HTR-8/SVneo (cell line): ENCODE results near the gene GALNT13.

Experiments
- DNase-seq: peaks from one replicate; pipeline ENCODE4 v3.0.0; 2011; ENCODE audit warnings: low spot score, mixed read lengths; ENCODE audit not compliant: insufficient read length
- FAIRE-seq: peaks from 2 replicates; lab custom pipeline; 2011; peaks lifted over from hg19 to GRCh38; lab: Jason Lieb, UNC

GALNT13 gene

DNA sequence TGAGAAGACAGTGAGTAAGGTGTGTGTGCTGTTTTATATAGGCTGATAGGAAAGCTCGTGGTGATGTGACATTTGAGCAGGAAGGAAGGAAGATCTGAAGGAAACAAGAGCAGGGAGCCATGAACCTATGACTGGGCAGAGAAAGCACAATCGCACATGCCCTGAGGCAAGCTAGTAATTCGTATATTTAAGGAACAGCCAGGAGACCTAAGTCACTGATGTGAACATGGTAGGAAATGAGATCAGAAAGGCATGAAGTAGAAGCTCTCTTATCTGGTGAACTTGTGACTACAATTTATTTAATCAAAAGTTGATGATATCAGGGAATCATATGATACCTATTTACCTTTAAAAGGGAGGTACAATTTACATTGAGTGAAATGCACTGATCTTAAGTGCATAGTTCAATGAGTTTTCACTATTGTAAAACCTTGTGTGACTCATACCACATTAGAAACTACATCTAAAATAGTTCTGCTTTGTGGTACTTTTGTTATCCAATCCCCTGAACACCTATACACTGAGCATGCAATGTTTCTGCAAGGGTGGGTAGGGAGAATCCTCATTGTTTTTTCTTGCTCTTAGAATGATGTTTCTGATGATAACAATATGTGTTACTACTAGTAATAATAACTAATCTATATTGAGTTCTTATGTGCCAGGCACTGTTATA, 67.5 kb downstream of the GALNT13 start:
- no peak for DNase-seq

DNA sequence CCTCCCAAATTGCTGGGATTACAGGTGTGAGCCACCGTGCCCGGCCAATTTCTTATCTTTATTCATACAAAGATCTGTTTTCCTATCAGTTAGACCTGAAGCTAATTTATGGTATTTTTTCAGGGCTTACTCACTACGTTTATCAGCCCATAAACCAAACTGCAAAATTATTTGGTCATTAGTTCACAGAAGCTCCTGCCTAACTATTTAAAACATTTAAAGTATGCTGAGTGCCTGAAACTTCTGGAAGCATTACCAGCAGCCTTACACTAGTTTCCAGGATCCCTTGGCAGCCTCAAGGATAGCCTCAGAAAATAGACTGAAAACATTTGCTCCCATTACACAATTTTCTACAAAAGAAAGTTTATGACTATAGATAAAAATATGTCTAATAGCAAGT, 68.8 kb downstream of the GALNT13 start:
- FAIRE-seq (no peak), DNase-seq (no peak)

More for the DNA sequence above, 67.5 kb downstream of the GALNT13 start:
- no peak for FAIRE-seq

DNA sequence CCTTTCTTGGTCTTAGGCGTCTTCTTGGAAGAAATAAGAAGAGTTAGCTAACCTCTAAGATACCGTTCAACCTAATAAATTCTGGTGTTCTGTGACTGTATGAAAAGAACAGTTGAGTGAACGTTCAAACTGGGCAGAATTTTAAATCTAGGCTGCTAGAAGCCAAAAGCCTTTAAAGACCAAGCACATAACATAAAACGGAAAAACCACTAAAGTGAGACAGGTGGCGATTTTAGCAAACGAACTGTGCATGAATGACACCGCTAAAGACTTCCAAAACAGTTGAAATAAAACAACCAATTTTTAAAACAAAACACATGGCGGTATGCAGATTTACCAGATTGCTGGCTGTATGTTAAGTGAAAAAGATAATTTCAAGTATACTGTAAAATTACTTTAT, 73.1 kb downstream of the GALNT13 start:
- FAIRE-seq (no peak), DNase-seq (no peak)

DNA sequence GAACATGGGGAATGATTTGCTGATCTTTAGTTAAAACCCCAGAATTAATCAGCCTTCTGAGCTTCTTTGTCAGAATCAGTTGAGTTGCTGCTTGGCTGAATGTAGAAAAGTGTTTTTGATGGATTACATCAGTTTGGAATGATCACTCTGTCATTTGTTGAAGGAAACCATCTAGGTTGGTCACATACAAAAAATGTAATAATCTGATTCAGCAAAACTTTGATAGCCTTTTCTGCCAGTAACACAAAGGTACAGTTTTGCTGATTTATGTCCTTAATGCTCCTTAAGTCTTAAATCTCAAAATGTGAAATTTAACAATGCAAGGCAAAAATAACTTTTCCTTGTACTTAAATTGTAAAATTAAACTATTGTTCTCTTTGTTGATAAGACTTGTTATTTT, 74.3 kb downstream of the GALNT13 start:
- no peak for DNase-seq
- no peak for FAIRE-seq

DNA sequence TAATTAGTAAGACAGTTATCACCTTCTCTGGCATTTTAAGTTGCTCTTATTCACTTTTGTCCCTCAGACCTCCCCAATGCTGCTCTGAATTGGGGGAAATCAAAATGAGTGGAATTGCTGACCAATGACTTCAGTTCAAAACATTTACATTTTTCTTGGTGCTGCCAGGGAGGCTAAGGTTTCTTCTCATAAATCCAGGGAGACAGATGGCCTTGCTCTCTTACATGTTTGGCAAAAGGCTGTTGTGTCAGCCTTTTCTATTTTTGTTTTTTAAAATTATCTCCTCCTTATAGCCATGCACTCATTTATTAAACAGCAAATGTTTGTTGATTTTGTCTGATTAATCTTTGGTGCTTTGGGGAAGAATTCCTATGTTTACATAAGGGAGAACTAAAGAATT, 82.0 kb downstream of the GALNT13 start:
- FAIRE-seq (no peak), DNase-seq (no peak)

DNA sequence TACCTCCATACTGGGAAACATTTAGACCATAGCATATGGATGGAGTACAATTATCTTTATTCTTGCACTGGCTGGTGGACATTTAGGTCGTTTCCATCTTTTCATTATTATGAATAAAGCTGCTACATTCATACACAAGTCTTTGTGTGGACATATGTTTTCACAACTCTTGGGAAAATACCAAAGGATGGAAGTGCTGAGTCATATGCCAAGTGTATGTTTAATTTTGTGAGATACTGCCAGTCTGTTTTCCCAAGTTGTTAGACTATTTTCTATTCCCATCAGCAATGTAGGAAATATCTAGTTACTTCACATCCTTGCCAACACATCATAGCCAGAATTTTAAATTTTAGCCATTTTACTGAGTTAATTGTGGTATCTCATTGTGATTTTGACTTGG, 91.5 kb downstream of the GALNT13 start:
- DNase-seq (no peak), FAIRE-seq (no peak)

DNA sequence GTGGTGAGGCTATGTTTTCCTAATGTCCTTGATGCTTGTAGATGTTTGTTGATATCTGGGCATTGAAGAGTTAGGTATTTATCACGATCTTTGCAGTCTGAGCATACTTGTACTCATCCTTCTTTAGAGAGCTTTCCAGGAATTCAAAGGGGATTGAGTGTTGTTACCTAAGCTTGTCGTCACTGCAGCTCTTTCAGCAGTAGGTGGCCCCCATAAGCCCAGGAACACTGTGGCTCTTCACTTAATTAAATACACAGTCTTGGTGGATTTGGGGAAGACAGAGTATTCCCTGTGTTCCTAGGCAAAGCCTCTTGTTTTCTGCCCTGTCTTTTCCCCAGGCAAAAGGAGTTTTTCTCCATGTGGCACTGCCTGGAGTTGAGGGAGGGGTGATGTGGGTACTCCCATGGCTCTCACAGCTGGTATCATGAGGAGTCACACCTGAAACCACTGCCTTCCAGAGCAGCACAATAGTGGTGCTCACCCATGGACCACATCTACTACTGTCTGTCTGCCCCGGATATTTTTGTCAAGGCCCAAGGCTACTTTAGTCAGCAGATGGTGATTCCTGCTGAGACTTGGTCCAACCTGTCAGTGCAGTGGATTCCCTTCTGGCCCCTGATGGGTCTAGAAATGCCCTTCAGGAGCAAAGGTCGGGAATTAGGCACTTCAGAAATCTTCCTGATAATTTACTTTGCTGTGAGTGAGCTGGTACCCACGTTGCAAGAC, 95.7 kb downstream of the GALNT13 start:
- FAIRE-seq (no peak), DNase-seq (no peak)

DNA sequence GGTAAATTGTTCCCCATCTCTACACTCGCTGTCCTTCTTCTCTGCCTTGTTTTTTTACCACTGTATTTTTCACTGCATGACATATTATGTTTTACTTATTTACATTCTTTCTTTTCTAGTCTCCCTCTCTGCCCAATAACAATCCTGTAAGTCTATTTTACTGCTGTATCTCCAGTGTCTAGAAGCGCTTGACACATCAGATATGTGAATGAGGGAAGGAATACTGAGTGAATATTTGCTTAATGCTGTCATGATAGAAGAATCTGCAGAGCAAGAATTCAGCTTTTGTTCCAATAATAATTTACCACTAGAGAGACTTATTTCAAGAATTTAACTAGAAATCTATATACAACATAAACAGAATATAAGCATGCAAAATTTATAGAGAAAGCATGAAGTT, 99.5 kb downstream of the GALNT13 start:
- FAIRE-seq (no peak), DNase-seq (no peak)

DNA sequence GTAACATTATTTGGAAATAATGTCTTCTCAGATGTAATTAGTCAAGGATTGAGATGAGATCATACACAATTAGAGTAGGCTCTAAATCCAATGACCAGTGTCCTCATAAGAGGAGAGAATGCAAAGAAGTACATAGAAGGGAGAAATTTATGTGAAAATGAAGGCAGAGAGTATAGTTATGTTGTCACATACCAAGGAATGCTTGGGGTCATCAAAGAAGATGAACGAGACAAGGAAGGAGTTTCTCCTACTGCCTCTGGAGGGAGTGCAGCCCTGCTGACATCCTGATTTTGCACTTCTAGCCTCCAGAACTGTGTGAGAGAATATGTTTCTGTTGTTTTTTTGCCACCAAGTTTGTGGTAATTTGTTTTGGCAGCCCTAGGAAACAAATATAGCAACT, 100.1 kb downstream of the GALNT13 start:
- FAIRE-seq = no peak
- DNase-seq = no peak

DNA sequence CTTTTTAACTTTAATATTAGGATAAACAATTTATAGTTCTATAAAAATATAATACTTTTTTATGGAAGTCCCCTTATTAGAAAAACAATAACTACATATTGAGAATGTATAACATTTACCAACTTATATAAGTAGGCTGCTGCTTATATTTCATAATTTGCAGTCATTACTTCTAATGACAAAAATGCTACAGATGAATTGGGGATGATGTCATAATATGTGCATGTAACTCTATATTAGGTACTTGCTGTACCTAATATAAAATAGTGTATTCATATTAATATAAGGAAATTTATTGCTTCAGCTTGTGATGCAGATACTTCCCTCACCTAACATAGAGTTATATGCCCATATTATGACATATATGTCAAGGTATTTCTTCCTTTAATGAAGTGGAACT, 100.7 kb downstream of the GALNT13 start:
- no peak for FAIRE-seq
- DNase-seq = no peak

DNA sequence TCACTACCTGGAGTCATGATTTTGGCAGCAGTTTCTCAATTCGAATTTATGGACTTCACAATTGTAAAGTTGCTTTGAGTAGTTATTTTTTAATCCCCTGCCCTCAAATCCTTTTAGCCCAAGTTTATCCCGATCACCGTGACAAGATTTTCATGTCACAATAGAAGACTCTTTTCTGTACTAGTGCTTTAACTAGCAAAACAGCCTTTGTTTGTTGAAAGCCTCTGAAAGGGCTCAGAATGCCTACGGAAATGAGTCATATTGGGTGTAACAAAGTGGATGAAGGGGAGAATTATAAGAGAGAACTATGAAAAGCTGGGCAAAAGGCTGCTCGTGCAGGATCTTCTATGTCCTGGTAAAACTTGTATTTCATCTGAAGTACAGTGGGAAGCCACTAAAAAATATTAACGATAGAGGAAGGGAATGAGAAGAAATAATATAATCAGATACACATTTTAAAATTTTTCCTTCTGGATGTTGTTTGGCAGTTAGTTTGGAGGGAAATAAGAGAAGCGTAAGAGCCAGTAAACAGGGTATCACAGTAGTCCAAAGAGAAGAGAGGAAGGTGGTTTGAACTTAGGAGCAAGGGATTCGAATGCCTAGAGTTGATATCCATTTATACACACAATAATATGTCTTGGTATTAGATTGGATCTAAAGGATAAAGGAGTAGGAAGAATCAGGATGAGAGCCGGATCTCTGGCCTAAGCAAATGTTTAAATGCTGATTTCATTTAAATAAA, 114.9 kb downstream of the GALNT13 start:
- FAIRE-seq (no peak), DNase-seq (peak; percentile 5)

DNA sequence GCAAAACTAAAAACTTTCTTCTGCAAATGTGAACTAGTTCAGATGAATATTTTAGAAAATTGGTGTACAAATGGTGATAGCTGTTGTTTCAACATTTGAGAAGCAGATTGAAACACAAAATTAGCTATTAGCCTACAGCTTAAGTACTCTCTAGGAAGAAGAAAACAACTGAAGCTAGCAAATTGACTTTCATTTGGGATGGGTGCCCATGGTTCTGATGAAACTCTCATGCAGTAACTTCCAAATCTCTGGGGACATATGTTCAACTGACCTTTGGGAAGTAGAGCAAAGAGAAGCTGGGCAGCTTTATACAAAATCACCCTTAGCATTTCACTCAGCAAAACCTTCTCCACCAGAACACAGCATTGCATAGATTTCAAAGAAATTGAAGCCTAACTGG, 119.0 kb downstream of the GALNT13 start:
- FAIRE-seq (no peak), DNase-seq (no peak)

DNA sequence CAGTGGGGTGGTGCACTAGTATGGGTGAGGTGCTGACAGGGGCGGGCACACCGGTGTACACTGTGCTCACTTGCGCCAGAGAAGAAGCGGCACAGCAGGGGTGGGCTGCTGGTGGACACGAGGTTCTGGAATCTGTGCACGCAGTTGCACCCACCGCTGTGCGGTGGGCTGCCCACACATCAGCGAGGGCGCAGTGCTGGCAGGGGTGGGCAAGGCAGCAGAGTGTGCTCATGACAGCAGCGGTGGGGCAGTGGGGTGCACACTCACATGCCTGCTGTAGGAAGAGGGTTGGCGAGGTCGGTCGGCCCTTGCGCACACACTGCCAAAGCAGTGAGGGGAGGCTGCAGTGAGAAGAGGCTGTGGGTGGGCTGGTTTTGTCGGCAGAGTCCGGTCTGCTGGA, 141.8 kb downstream of the GALNT13 start:
- FAIRE-seq = no peak

DNA sequence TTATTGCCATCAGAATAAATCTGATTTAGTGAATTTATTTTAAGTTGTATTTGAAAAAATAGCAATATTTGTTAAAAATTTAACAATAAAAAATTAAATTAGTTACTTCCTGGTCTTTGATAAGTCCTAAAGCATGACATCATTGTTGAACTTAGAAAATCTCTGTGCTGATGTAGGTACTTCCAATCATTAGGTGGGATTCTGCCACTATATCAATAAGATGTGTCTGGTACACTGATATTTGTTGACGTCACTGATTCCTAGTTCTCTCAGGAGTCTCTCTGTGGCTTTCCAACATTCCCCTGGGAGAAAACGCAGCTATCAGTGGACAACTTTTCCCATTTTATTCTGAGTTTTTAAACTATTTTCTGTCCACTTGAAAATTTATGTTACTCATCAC, 143.5 kb downstream of the GALNT13 start:
- FAIRE-seq (no peak), DNase-seq (no peak)

More for the DNA sequence above, 141.8 kb downstream of the GALNT13 start:
- no peak for DNase-seq

DNA sequence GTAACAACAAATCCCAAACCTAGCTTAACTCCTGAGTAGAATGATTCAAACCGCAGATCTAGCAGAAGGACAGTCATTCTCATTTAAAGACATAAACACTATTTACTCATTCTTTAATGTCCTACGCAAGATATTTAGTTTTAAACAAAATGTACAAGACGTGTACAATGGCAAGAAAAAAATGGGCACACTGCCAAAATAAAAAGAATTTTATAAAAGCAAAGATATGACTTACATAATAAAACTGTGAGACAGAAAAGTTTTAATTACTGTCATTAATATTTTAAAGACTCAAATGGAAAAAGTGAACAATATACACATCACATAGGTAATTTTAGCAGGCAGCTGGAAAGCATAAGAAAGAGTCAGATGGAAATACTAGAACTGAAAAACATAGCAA, 157.8 kb downstream of the GALNT13 start:
- no peak for DNase-seq
- no peak for FAIRE-seq

DNA sequence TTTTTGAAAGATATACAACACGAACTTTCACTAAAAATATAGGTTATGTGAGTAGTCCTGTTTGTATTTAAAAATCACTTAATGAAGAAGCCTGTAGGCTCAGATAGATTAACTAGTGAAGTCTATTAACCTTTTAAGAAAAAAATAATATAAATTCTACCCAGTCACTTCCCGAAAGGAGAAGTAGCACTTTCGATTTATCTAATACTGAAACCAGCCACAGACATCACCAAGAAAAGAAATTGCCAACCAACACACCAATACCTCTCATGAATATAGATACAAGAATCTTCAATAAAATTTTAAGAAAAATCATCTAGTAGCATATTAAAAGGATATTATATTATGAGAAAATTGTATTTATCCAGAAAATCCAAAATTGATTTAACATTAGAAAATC, 160.5 kb downstream of the GALNT13 start:
- FAIRE-seq = no peak
- no peak for DNase-seq

DNA sequence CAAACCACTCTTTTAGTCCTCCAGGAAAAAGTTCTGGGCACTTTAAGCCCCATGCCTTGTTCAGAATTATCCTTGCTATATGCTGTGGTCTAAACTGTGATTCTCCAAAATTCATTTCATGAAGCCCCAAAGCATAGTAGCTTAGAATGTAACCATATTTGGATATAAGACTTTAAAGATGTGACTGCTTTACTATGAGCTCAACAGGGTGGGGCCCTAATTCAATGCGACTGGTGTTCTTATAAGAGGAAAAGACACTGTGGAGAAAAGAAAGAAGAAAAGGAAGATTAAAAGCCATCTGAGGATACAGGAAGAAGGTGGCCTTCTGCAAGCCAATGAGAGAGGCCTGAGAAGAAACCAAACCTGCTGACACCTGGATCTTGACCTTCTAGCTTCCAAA, 174.8 kb downstream of the GALNT13 start:
- FAIRE-seq (no peak), DNase-seq (no peak)

DNA sequence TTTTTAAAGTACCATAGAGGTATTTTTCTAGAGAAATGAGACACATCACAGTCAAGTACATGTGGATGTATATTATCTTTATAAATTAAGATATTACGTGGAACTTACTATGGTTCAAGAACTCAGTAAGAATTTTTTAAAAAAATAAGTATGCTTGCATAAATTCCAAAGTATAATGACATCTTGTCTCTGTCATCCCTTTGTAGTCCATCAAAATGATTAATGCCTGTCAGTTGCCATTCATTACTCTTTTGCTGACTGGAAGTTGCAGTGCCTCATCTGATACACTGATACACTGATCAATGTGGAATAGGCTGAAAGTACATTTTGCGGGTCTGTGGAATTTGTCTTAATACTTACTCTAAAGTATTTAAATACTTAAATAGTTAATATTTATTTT, 177.2 kb downstream of the GALNT13 start:
- FAIRE-seq (no peak), DNase-seq (no peak)

DNA sequence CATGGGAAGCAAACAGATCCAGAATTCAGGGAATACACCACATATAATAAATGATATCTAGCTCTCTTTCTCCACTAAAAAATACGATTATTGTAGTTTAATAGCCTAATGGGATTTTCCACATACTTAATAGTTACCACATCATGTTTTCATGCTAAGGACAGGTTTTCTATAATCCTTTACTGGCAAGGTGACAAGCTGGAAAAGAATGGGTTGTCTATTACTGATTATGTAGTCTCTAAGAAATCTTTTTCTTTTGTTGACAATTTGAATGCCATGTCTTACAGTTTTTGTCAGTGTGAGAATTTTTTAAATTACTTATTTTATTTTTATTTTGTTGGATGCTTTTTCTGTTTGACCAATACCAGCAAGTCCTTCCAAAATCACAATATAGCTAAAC, 177.8 kb downstream of the GALNT13 start:
- no peak for DNase-seq
- no peak for FAIRE-seq

DNA sequence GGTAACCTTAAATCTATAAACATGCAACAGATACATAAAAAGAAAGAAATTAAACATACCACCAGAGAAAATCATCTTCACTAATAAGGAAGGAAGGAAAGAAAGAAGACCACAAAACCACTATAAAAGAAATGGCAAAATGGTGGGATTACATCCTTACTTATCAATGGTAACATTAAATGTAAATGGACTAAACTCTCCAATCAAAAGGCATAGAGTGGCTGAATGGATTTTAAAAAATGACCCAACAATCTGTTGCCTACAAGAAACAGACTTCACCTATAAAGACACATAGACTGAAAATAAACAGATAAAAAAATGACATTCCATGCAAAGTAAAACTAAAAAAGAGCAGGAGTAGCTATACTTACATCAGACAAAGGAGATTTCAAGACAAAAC, 195.4 kb downstream of the GALNT13 start:
- DNase-seq = no peak
- no peak for FAIRE-seq

DNA sequence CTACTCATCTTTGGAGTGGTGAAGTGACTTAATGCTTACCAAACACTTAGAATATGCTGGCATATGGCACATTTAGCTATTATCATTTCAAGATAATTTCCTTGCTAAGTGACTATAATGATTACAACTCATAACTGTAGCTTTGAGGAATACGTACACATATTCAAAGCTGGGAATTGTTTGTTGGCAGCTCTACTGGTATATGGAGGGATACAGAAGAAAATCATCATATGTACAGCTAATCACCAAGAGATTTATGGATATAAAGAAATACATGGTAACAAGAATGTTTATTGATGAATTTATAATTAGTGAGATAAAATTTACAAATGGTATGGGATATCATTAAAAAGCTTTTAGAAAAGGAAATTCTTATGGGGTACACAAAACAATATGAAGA, 207.2 kb downstream of the GALNT13 start:
- FAIRE-seq (no peak), DNase-seq (no peak)
